DMS53 treated with DMSO at 0.1 percent for 48 hours (cell line): ENCODE data around the gene MAP10.

ENCODE experiments used
- DNase-seq: peaks from one replicate; lab custom pipeline; 2025; ENCODE audit not compliant: unreplicated experiment; lab: John Stamatoyannopoulos, UW

The MAP10 gene

GRCh38 chr1:232795497-232796053, 9.6 kb upstream of the MAP10 start:
- no peak for DNase-seq

DNA sequence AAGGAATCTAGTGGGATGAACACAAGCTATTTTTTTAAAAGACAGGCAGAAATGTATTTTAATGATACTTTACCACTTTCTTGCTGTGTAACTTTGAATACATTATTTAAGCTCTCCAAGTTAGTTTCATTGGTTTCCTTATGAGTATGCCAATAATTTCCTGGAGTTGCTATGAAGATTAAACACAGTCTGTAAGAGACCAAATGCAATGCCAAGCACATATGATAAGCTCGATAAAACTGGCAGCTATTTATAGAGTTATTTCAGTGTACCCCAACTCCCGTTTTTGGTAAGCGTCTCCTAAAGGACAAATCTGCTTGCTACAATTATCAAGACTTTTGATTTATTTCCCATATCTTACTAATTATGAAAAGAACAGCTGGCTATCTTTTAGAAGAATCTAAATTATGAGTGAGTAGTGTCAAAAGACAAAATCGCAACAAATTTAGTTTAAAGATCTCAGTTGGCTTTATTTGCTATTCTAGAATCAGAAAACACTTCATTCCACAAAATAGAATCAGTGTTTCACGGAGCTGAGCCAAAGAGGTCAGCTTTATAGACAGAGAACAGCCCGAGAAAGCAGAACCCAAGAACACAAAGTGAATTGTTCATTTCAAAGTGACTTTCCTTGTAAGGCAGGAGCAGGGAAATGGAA, 7.2 kb upstream of the MAP10 start:
- no peak for DNase-seq

DNA sequence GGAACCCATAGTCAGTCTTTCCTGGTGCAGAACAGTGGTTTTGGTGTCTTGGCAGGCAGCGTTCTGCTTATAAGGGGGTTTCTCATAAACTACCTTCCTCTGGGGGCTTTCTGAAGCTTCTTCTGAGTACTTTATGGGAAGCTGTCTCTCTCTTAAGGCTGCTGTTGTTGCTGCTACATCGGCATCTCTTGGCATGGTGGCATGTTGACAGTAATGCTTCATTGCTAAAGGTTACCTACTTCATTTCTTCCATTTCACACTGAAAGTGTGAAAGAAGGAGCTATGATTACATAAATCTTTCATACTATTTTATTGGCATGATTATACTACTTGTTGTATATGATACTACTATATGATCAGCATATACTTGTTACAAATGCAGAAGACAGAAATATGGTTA, 6.3 kb upstream of the MAP10 start:
- DNase-seq, result no peak

DNA sequence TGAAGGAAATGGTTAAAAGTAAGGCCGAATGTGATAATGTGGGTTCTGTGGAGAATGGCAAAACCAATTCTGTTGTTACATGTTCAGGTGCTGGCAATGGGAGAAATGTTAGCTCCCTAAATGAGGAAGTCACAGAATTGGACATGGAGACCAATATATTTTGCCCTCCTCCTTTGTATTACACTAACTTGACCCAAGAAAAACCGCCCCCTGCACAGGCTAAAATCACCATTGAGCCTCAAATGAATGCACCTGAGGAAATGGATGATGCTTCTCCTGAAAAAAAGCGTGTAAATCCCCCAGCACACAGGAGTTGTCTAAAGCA, 932 bp downstream of the MAP10 start:
- no peak for DNase-seq

DNA sequence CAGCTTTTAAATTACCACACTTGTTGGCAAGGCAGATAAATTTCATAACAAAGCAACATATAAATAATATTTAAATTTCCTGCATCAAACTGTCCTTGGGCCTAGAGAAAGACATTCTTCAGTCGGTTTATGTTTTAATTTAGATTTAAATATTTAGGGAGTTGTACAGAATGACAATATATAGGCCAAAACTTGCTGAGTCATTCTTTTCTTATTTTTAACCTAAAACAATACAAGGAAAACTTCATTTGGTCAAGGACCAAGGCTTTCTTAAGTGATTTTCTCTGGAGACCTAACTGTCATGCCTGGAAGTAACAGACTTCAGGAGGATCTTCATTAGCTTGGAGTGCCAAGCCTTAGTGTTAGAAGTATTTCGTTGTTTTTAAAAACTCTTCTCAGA, 5.6 kb downstream of the MAP10 start:
- no peak for DNase-seq

DNA sequence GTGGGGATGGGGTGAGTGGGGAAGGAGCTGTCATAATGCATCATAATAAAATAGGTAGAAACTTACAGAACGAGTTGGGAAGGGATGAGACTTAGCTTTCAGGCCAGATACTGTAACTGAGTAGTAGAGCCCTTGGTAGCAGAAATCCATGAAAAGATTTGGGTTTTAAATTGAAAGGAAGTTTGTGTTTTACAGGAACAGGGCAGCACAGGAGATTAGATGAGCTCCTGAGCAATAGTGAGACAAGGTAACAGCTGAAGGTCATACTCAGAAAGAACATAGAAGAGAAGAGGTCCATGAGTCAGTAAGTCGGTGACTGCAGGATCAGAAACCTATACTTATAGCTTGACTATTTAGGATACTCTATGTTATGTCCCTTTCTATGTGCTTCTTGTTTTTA, 7.3 kb downstream of the MAP10 start:
- DNase-seq, result no peak

- DNase-seq, result no peak
Observed at GRCh38 chr1:232813097-232813496, 7.9 kb downstream of the MAP10 start.

- DNase-seq, result no peak
Observed at GRCh38 chr1:232813760-232814159, 8.5 kb downstream of the MAP10 start.

GRCh38 chr1:232816324-232816723, 11.1 kb downstream of the MAP10 start:
- DNase-seq, result no peak

GRCh38 chr1:232818040-232818439, 12.8 kb downstream of the MAP10 start:
- DNase-seq, result no peak

GRCh38 chr1:232820431-232820830, 15.2 kb downstream of the MAP10 start:
- no peak for DNase-seq

- no peak for DNase-seq
Observed at GRCh38 chr1:232822530-232822929, 17.3 kb downstream of the MAP10 start.

GRCh38 chr1:232826318-232826717, 21.1 kb downstream of the MAP10 start:
- no peak for DNase-seq

DNA sequence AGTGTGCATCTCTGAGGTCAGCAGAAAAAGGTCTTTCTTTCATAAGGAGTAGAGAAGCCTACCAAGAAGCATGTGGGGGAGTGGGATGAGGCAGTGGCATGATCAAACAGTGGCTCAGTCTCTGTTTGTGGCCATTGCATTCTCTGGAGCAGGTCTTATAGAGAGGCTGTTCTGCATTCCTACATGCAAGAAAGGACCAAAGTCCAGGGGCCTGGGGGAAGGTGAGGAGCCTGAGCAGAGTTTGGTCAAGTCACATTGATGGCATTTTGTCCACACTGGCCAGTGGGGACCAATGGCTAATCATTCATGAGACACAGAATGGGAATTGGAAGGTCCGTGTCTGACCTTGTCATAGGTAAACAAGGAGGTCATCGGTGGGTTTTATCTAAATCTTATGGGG, 25.4 kb downstream of the MAP10 start:
- no peak for DNase-seq

DNA sequence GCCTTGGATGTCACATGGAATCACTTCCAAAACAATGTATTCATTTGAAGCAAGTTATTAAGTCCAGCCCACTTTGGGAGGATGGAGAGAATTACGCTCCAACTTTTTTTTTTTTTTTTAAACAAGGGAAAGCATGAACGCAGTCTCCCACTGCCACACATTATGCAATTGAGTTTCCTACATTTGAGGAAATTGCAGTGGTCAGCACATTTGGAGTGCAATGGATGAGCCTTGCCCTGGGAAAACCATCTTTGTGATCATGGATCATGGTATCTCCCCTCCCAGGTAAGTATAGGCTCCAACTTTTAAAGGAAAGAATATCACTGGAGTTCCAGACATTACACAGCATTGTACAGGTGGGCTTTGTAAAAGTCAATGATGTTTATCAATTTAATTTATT, 26.7 kb downstream of the MAP10 start:
- DNase-seq, result no peak

- DNase-seq, result no peak
Observed at GRCh38 chr1:232834066-232834465, 28.9 kb downstream of the MAP10 start.

GRCh38 chr1:232835166-232835565, 29.9 kb downstream of the MAP10 start:
- DNase-seq, result no peak

- no peak for DNase-seq
Observed at GRCh38 chr1:232837087-232837486, 31.9 kb downstream of the MAP10 start.

DNA sequence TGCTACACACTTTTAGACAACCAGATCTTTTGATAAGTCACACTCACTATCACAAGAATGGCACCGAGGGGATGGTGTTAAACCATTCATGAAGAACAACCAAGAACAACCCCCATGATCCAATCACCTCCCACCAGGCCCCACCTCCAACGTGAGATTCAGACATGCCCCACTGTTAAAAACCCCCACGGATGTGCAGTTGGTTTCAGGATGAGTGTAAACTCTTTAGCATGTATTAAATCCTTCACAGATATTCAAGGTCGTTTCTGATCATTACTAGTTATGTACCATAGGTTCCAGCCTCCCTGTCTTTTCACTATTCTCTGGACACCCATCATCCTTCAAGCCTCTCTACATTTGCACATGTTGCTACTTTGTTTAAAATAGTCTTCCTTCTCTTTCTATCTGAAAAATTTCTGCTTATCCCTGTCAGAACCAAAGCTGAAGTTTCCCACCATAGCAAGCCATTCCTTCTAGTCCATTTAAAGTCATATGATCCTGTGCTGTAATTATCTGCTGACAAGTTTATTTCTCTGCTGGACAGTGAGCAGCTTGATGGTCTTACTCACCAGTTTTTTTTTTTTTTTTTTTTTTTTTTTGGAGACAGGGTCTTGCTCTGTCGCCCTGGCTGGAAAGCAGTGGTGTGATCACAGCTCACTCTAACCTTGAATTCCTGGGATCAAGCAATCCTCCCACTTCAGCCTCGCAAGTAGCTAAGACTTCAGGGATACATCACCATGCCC, 36.8 kb downstream of the MAP10 start:
- no peak for DNase-seq

DNA sequence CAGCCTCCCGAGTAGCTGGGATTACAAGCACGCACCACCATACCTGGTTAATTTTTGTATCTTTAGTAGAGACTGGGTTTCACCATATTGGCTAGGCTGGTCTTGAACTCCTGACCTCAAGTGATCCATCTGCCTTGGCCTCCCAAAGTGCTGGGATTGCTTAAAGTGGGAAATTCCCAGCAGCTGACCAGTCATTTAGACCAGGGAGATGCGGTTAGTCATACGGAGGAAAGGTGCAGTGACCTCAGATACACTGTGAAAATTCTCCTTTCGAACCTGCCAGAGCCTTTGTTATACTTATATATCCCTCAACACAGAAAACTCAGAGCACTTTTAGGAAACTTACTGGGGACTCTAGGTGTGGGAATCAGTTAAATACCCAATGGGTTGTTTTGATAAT, 39.6 kb downstream of the MAP10 start:
- no peak for DNase-seq

- no peak for DNase-seq
Observed at GRCh38 chr1:232845406-232845955, 40.3 kb downstream of the MAP10 start.

- DNase-seq, result no peak
Observed at GRCh38 chr1:232851532-232851931, 46.3 kb downstream of the MAP10 start.
